Thoracic aorta (tissue), 2 donors: ENCODE data around the gene FBXO9. TPM values are rescaled to one million over a fixed set of nuclear protein-coding genes. Genes with fewer than 3 reads are reported as not detected.
"Not testable (repeated sequence)": the region's sequence is repeated elsewhere in the genome, so short reads cannot be mapped to it uniquely, and the experiment has no call there.

Experiments used
- ATAC-seq: fragments of 150-250 bp; one replicate; pipeline ENCODE4 v1.8.0; 2017; ENCODE audit warnings: low read depth; ENCODE audit not compliant: insufficient number of reproducible peaks, low FRiP score
- DNase-seq: peaks from one replicate; pipeline ENCODE4 v3.0.0-alpha.2; 2020; ENCODE audit warnings: low spot score
- H3K27ac ChIP-seq, 2 donors: fragments of 200-600 bp; sonication (generic); 1 replicate in 1 of 2; 2 replicates in 1 of 2; pipeline ENCODE4 v1.5.1; 2016; ENCODE audit warnings: mild to moderate bottlenecking in 2 of 2, moderate library complexity in 2 of 2
- H3K27me3 ChIP-seq: fragments of 200-600 bp; sonication (generic); replicated peaks from 2 replicates; pipeline ENCODE4 v1.6.0; 2016; ENCODE audit warnings: mild to moderate bottlenecking; ENCODE audit not compliant: insufficient read depth
- H3K36me3 ChIP-seq: fragments of 200-600 bp; sonication (generic); one replicate; pipeline ENCODE4 v1.5.1; 2016
- H3K4me1 ChIP-seq, 2 donors: fragments of 200-600 bp; sonication (generic); 1 replicate in 1 of 2; 2 replicates in 1 of 2; pipeline versions ENCODE4 v1.5.1 to v1.6.0; 2016; ENCODE audit warnings: low read depth in 2 of 2, mild to moderate bottlenecking in 1 of 2; ENCODE audit not compliant: control insufficient read depth in 1 of 2
- H3K4me3 ChIP-seq: fragments of 200-600 bp; sonication (generic); 2 replicates; pipeline ENCODE4 v1.5.1; 2016; ENCODE audit warnings: mild to moderate bottlenecking
- H3K9me3 ChIP-seq: fragments of 200-600 bp; sonication (generic); 2 replicates; pipeline ENCODE4 v1.5.1; 2016
- CTCF ChIP-seq: fragments of 200-600 bp; sonication (generic); IDR thresholded peaks from one replicate; pipeline ENCODE4 v1.5.1; 2019; ENCODE audit warnings: antibody characterized with exemption
- total RNA-seq, 2 donors: library from RNA; depleted of rRNA; stranded (reverse); fragments of >200 nt; gene quantifications; one replicate each; pipeline versions ENCODE4 v1.1.0 to v1.2.3, GENCODE V29; 2016

FBXO9 gene
- total RNA-seq, 2 donors from 2014 or later = 30.1 to 78.2 TPM

- no peak for ATAC-seq
- Histone ChIP-seq H3K27me3 (no peaks in the 10 kb centered on the region), H3K4me1 (peaks cover 24 to 54% of the 10 kb centered on the region in 2 donors)
Observed at GRCh38 chr6:53062169-53062539, 3.0 kb upstream of the FBXO9 start.

GRCh38 chr6:53064255-53064654 lies 949 bp upstream of the FBXO9 start:
- Histone ChIP-seq H3K27ac (peak overlapping the region in 1 of 2 donors; percentile 76), H3K4me3 (peak overlapping the region; percentile 77), H3K4me1 (peaks cover 19 to 55% of the 10 kb centered on the region in 2 donors)
- DNase-seq, H3K27me3 ChIP-seq, H3K9me3 ChIP-seq, H3K36me3 ChIP-seq, ATAC-seq: not testable (repeated sequence)

More at GRCh38 chr6:53062169-53062539, 3.0 kb upstream of the FBXO9 start:
- no peak for TF ChIP-seq CTCF
- Histone ChIP-seq H3K27ac (peak overlapping the region; percentile 93 to 94), H3K36me3 (no peaks in the 10 kb centered on the region), H3K4me3 (peak overlapping the region; percentile 94), H3K9me3 (no peaks in the 10 kb centered on the region)
- no peak for DNase-seq

GRCh38 chr6:53064726-53065265 lies 408 bp upstream of the FBXO9 start:
- peak overlapping the region; percentile 77 for H3K4me3 ChIP-seq
- no peaks in the 10 kb centered on the region for H3K36me3 ChIP-seq
- H3K9me3 ChIP-seq = no peaks in the 10 kb centered on the region
- H3K4me1 ChIP-seq = peaks cover 14 to 50% of the 10 kb centered on the region in 2 donors
- no peak for TF ChIP-seq CTCF
- peak overlapping the region; percentile 76 to 92 for H3K27ac ChIP-seq
- no peaks in the 10 kb centered on the region for H3K27me3 ChIP-seq
- ATAC-seq (peak; percentile 80), DNase-seq (peak; percentile 91)

GRCh38 chr6:53066077-53066417 lies 843 bp downstream of the FBXO9 start:
- Histone ChIP-seq H3K4me1 (peaks cover 7 to 38% of the 10 kb centered on the region in 2 donors), H3K27me3 (no peaks in the 10 kb centered on the region), H3K36me3 (no peaks in the 10 kb centered on the region), H3K9me3 (no peaks in the 10 kb centered on the region), H3K4me3 (peak overlapping the region; percentile 77), H3K27ac (peak overlapping the region; percentile 76 to 92)
- TF ChIP-seq CTCF = no peak
- no peak for ATAC-seq
- no peak for DNase-seq

GRCh38 chr6:53066874-53067706 lies 1.9 kb downstream of the FBXO9 start:
- peaks cover 7 to 37% of the 10 kb centered on the region in 2 donors for H3K4me1 ChIP-seq
- no peak for DNase-seq
- no peak for ATAC-seq

More at GRCh38 chr6:53066874-53067706, 1.9 kb downstream of the FBXO9 start:
- Histone ChIP-seq H3K27me3 (no peaks in the 10 kb centered on the region), H3K36me3 (peaks cover under 1% of the 10 kb centered on the region), H3K9me3 (no peaks in the 10 kb centered on the region), H3K4me3 (peak overlapping the region; percentile 77), H3K27ac (no peak overlapping the region)
- TF ChIP-seq CTCF = no peak
